GM21619 (cell line): ENCODE measurements around the gene RNASE12.
"Not testable (repeated sequence)": the region's sequence is repeated elsewhere in the genome, so short reads cannot be mapped to it uniquely, and the experiment has no call there.

Source experiments
- ATAC-seq: cut with Tn5 transposase; IDR thresholded peaks from one replicate; pipeline ENCODE4 v1.9.1; 2021; ENCODE audit not compliant: unreplicated experiment

Gene RNASE12

DNA sequence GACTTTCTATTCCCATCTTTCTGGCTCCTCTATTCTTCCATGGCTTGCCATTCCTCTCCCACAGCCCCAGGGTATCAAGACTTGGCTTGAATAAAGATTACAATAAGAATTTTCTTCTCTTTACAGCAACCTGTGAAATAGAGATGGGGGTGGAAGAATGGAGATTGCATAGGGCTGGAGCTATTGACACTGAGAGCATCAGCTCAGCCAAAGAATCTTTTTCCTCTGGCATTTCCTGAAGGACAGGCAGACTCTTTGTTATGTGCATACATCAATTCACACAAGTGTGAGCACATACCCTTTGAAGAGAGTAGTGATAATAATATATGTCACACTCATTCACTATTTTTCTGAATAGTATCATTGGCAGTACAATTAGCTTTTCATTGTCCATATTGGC, 8.0 kb downstream of the RNASE12 start:
- no peak for ATAC-seq

DNA sequence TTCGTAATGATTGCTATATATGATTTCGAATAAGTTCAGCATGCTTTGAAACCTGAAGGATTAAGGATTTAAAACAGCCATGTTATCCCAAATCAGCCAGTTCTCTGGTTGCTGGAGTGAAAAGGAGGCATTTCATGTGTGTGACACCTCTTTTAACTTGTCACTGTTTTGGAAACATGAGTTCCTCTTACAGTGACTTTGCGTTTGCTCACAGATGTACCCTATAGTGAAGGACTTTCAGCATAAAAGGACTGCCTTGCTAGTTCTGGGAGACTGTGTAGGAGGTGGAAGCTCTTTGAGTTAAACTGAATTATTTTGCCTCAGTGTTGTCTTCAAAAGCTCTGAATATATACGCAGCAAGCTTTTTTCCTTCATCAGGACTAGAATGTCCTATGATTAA, 10.9 kb downstream of the RNASE12 start:
- ATAC-seq: no peak

DNA sequence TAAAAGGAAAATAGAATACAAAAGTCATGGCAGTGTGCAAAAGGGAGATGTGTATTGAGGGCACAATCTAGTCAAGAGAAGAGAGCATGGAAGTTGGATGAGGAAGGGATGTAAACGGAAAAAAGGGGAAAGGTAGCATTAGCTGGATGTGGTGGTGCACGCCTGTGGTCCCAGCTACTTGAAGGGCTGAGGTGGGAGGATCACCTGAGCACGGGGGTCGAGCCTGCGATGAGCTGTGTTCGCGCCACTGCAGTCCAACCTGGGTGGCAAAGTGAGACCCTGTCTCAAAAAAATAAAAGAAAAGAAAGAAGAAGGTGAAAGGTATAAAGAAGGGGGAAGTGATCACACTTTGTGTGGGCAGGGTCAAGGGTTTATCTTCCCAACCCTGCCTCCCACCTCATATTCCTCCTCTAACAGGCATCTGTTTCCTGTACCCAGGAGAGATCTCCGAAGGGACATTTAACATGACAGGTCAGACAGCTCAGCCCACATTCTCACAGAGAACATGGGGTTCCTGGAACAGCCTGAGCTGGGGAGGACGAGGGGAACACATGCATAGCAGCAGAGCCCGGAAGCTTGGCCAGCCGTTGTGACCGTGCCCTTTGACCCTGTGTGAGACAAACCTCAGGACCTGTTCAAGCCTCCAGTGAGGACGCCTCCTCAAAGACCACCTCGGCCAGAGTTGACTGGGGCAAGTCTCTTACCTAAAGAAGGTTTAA, 12.2 kb downstream of the RNASE12 start:
- ATAC-seq: no peak

DNA sequence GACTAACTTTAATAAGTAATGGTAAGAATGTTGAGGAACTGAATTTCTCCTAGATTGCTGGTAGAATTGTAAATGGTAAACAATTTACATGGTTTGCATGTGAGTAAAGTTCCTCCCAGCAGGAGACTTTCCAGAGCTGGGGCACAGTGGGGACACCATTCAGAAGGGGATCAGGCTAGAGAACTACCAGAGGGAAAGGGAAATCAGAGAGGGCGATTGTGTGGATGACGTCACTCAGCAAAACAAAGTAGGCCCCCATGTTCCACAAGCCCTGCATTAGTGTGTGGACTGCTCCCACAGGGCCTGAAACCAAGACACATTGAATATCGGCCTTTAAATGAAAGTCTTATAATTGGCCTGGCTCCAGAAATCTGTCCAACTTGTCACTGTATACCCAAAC, 12.9 kb downstream of the RNASE12 start:
- ATAC-seq: no peak

DNA sequence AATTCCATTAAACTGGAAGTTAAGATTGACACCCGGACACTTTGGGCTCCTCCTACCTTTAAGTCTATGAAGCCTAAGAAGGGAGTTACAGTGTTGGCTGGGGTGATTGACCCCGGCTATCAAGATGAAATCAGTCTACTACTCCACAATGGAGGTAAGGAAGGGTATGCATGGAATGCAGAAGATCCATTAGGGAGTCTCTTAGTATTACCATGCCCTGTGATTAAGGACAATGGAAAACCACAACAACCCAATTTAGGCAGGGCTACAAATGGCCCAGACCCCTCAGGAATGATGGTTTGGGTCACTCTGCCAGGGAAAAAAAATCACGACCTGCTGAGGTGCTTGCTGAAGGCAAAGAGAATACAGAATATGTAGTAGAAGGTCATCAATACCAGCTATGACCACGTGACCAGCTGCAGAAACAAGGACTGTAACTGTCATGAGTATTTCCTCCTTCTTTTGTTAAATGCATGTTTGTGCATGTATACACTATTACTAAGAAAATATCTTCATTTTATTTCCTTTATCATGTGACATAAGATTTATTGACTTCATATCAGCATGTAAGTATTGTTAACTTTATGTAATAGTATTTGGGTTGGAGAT, 18.7 kb downstream of the RNASE12 start:
- not testable (repeated sequence) for ATAC-seq

DNA sequence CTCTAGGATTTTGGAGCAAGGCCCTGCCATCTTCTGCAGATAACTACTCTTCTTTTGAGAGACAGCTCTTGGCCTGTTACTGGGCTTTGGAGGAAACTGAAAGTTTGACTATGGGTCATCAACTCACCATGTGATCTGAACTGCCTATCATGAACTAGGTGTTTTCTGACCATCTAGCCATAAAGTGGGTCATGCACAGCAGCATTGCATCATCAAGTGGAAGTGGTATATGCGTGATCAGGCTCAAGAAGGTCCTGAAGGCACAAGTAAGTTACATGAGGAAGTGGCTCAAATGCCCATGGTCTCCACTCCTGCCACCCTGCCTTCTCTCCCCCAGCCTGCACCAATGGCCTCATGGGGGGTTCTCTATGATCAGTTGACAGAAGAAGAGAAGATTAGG, 20.5 kb downstream of the RNASE12 start:
- not testable (repeated sequence) for ATAC-seq

DNA sequence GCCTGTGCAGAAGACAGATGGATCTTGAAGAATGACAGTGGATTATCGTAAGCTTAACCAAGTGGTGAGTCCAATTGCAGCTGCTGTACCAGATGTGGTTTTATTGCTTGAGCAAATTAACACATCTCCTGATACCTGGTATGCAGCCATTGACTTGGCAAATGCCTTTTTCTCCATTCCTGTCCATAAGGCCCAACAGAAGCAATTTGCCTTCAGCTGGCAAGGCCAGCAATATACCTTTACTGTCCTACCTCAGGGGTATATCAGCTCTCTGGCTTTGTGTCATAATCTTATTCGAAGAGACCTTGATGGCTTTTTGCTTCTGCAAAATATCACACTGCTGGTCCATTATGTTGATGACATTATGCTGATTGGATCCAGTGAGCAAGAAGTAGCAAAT, 21.3 kb downstream of the RNASE12 start:
- ATAC-seq: not testable (repeated sequence)

DNA sequence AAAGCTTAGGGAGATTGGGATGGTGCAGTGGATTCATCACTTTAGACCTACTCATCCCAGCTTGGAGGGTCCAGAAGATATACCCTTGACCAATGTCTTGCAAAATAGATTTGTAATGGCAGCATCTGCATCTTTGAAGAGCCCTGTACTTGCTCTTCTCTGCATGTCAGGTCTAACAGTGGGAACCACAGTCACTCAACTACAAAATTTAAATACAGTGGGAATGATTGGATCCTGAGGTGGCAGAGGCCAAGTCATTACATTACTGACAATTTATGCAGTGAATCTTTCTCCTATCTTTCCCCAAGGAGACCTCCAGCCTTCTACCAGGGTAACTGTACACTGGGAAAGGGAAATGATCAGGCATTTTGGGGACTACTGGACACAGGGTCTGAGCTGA, 22.1 kb downstream of the RNASE12 start:
- no peak for ATAC-seq

DNA sequence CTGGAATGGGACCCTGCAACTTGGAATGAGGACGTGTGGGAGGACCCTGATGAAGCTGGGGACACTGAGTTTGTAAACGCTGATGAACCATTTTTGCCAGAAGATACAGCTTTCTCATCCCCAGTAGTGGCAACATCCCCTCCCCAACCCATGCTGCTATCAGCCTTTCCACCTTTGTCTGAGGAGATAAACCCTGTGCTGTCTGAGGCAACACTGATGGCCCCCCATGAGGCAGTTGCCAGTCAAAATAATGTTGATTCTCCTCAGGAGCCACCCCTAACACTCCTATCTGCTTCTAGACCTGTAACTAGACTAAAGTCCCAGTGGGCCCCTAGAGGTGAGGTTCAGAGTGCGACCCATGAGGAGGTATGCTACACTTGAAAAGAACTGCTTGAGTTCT, 22.8 kb downstream of the RNASE12 start:
- ATAC-seq: no peak

DNA sequence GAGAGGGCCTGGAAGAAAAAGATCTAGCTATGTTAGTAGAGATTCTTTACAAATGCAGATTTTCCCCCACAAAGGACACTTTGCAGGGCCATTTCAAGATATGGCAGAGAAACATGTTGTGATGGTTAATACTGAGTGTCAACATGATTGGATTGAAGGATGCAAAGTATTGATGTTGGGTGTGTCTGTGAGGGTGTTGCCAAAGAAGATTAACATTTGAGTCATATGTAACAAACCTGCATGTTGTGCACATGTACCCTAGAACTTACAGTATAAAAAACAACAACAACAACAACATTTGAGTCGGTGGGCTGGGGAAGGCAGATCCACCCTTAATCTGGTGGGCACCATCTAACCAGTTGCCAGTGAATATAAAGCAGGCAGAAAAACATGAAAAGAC, 24.0 kb downstream of the RNASE12 start:
- not testable (repeated sequence) for ATAC-seq

DNA sequence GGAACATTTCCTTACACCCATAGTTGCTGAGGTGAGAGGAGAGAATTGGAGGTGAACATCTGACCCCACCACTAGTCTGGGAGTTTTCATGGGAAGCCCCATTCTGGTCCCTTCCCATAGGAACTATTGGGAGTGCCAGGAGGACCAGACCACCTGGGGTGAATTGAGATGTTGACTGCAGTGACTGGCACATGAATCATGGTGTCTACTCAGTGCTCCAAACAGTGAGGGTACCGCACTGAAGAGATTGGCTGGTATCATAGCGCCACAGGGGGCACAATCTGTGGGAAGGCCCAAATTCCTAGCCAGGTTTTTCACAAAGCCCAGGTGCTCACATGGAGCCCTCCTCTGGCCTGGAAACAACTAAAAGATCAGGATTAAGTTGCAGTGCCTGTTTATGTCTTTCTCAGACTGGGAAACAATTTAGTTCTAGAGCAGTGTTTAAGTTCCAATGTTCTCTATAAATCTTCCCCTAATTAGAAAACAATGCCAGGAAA, 26.6 kb downstream of the RNASE12 start:
- no peak for ATAC-seq

DNA sequence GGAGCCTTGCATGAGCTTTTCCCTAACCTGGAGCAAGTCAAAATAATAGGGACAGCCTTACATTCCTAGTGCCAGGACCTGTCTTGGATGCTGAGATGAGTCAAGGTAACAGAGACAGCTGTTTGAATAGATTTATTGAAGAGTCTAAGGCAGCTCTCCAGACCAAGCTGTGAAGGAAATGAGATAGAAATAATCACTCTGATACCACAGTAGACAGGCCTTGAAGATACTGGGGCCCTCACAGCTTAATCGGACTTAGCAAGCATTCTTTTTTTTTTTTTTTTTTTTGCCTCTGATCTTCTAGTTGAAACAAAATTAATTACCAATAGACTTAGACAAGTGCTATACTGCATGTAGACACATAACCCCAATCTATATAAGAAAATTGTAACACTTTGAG, 27.2 kb downstream of the RNASE12 start:
- no peak for ATAC-seq

DNA sequence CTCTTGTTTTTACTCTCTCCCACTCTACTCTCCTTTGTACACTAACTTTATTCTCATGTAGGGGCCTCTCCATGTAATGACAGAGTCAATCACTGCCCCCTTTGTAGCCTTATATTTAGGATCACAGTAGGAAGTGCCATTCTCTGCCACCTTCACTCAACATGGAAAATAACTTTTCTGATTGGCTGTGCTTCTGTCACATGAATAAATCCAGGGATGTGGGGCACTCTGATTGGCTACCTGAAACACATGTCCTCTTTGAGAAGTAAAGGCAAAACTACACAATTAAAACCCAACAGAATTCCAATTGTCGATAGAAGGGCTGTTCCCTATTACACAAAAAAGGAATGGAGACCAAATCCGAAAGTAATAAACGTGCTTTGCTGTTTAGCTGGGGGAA, 30.2 kb downstream of the RNASE12 start, which contains the start of gene RNASE9:
RNASE9 (minus strand) TSS at position 87 of the 400 bp plus-strand sequence.
- no peak for ATAC-seq

DNA sequence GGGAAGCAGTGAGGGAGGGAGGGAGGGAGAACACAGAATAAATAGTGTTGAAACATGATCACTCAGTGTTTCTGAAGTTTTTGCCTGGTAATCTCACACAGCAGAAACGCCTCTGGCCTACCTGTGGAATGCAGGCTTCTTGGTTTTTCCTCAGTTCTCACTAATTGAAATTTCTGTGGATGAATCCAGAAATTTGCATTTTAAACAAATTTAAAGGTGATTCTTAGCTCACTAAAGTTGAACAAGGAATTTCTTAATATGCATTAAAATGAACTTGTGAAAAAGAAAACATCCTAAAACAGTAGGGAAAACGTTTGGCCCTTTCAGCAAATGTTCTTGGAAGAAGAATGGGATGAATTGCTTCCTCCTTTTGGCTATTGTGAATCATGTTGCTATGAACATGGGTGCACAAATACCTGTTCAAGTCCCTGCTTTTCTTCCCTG, 31.7 kb downstream of the RNASE12 start:
- ATAC-seq: no peak

DNA sequence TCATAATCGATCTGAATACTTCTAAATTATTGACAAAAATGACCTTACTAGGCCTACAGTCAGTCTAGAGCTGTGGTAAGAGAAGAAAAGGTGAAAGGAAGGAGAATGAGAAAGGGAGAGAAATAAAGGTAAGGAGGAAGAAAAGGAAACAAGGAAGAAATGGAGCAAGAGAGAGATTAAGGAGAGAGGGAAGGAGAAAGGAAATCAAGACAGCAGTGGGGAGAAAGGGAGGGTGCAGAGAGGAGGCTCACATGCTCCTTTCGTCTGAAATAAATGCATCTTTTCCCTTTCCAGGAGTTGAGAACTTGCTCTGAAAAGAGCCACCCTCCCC, 34.0 kb downstream of the RNASE12 start:
- ATAC-seq: no peak

DNA sequence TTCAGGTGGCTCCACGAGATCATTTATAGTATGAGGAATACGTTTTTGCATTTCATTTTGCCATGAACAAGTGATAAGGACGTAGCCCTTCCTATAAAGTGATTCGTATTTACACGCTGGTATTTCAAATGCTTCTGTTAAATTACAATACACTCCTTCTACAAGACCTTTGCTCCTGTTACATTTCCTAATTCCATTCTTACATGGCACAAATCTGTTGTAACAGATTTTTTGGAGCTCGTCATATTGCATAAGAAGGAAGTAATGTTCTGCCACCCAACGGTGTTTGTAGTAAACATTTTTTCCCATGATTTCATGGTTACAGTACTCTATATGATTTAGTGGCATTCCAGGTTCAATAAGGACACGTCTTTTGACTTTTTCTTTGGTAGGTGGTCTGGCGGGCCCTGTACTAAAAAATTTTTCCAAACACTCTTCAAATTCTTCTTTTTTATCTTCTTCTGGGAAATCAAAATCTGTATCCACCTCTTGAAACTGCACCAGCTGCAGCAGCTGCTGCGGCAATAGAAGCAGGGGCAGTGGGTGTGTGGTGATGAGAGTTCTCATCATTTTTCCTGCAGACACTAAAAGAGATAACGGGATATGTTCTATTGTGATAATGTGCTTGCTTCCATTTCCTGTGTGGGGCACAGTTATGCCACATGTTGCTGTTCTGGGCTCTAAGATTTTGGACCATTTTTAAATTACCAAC, 34.5 kb downstream of the RNASE12 start:
- no peak for ATAC-seq

DNA sequence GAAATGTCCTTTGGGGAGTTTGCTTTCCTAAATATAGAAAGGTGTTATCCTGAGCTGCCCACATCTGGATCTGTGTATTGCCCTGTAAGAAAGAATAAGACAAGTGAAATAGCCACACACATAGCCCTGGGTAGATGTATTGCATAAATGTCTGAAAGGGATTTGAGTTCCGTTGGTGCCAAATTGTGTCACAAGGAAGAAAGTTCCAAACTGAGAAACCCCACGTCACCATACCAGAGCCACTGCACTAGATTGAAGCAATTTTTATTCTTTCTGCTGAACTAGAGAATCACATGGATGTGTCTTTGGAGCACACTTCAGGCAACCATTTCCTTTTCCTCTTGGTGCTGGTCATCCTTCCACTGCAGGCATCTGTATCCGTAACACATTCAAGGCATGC, 35.3 kb downstream of the RNASE12 start:
- ATAC-seq: no peak

DNA sequence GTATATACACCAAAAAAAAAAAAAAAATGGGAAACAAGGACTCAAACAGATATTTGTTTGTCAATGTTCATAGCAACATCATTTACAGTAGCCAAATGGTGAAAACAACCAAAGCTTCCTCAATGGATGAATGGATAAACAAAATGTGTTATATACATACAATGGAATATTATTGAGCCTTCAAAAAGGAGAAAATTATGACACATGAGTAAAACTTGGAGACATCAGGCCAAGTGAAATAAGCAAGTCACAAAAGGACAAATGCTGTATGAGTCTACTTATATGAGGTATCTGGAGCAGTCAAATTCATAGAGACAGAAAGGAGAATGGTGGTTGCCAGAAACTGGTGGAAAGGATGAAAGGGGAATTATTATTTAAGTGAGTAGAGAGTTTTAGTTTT, 38.2 kb downstream of the RNASE12 start:
- ATAC-seq: no peak

DNA sequence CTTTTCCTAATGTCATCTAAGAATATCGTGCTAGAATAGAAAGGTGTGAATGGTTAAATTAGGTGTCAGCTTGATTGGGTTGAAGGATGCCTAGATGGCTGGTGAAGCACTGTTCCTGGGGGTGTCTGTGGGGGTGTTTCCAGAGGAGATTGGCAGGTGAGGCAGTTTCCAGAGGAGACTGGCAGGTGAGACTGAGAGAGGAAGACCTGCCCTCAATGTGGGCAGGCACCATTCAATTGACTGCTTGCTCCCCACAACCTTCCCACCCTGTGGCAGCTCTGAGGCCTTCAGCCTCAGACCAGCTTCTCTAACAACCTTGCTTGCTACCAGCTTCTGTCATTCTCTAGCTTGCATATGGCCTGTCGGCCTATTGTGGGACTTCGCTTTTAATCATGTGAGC, 39.6 kb downstream of the RNASE12 start:
- ATAC-seq: no peak

DNA sequence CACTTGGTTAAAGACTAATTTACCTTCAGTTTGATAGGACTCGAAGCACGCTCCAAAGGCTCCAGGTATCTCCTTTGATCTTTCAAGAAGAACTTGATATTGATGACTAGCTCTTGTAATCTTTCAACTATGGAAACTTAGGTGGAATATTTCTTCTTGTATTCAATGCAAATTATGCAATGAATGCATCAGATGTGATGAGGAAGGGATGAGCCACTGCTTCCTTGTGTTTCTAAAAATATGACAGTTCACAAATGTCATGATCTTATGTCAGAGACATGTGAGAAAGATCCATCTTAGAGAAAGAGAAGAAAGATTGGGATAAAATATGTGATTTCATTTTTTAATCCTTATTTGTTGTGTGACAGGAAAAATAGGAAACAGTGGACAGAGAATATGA, 40.2 kb downstream of the RNASE12 start:
- ATAC-seq: no peak

DNA sequence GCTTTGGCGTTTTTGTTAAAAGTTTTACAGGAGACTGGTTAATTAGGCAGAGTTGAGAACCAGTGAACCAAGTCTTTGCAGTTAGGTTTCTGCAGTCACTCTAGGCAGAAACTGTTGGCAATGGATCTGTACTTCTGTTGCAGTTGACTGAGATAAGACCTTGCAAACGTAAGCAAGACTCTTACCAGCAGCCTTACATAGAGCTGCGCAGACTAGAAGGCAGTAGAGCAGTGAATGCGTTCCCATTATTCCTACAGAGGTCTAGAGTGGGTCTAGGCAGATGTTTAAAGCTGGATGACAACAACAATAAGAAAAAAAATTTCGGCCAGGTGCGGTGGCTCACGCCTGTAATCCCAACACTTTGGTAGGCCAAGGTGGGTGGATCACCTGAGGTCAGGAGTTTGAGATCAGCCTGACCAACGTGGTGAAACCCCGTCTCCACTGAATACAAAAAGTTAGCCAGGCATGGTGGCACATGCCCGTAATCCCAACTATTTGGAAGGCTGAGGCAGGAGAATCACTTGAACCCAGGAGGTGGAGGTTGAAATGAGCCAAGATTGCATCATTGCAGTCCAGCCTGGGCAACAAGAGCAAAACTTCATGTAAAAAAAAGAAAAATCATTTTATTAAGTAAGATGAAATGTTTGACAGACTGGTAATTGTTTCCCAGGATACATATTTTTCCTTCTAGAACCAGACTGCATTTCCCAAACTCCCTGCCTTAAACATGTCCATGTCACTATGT, 42.6 kb downstream of the RNASE12 start:
- no peak for ATAC-seq
